Bronchial epithelial cell (primary cell): Measurements from ENCODE around the gene WEE1. TPM values are rescaled to one million over a fixed set of nuclear protein-coding genes. Genes with fewer than 3 reads are reported as not detected.
"Not testable (repeated sequence)": the region's sequence is repeated elsewhere in the genome, so short reads cannot be mapped to it uniquely, and the experiment has no call there.

ENCODE experiments used
- DNase-seq: peaks from one replicate; pipeline ENCODE4 v3.0.0-alpha.2; 2010; ENCODE audit warnings: low read depth
- FAIRE-seq: peaks from 2 replicates; lab custom pipeline; 2011; peaks lifted over from hg19 to GRCh38; lab: Jason Lieb, UNC
- H3K27me3 ChIP-seq: 2 replicates; pipeline ENCODE4 v1.5.1; 2011; ENCODE audit warnings: low read length; ENCODE audit not compliant: control insufficient read depth, insufficient read depth
- H3K36me3 ChIP-seq: 2 replicates; pipeline ENCODE4 v1.5.1; 2011; ENCODE audit warnings: low read length; ENCODE audit not compliant: control insufficient read depth, insufficient read depth
- H3K4me3 ChIP-seq: 2 replicates; pipeline ENCODE4 v1.5.1; 2011; ENCODE audit warnings: mild to moderate bottlenecking, low read depth, low read length, control low read depth
- CTCF ChIP-seq: IDR thresholded peaks from 2 replicates; pipeline ENCODE4 v1.5.1; 2011; ENCODE audit warnings: mild to moderate bottlenecking, moderate library complexity, low read length, control low read depth, inconsistent platforms; ENCODE audit not compliant: insufficient read depth, severe bottlenecking
- total RNA-seq: library from RNA; depleted of rRNA; stranded (reverse); fragments of >200 nt; gene quantifications from 2 replicates; pipeline ENCODE4 v1.2.1, GENCODE V29; 2014

The WEE1 gene
- total RNA-seq, 1 donor from 2014 or later: 15.8 TPM

- no peak for FAIRE-seq
- no peak for TF ChIP-seq CTCF
- H3K4me3 ChIP-seq: no peak overlapping the region
Observed at GRCh38 chr11:9596926-9597464, 23.5 kb downstream of the WEE1 start.

GRCh38 chr11:9600166-9600565, 26.7 kb downstream of the WEE1 start:
- H3K4me3 ChIP-seq: no peak overlapping the region
- H3K36me3 ChIP-seq: no peaks in the 10 kb centered on the region
- no peak for DNase-seq
- no peak for TF ChIP-seq CTCF
- no peaks in the 10 kb centered on the region for H3K27me3 ChIP-seq
- FAIRE-seq: no peak

More at GRCh38 chr11:9596926-9597464, 23.5 kb downstream of the WEE1 start:
- DNase-seq: no peak
- Histone ChIP-seq H3K27me3 (no peaks in the 10 kb centered on the region), H3K36me3 (no peaks in the 10 kb centered on the region)

- FAIRE-seq: no peak
- TF ChIP-seq CTCF: no peak
- no peaks in the 10 kb centered on the region for H3K27me3 ChIP-seq
- no peak overlapping the region for H3K4me3 ChIP-seq
- no peaks in the 10 kb centered on the region for H3K36me3 ChIP-seq
- DNase-seq: peak; percentile 97
Observed at GRCh38 chr11:9600644-9601036, 27.2 kb downstream of the WEE1 start.

- H3K36me3 ChIP-seq: no peaks in the 10 kb centered on the region
- peak; percentile 48 for DNase-seq
- no peak for TF ChIP-seq CTCF
- H3K27me3 ChIP-seq: no peaks in the 10 kb centered on the region
- no peak for FAIRE-seq
- H3K4me3 ChIP-seq: no peak overlapping the region
Observed at GRCh38 chr11:9601037-9601875, 27.8 kb downstream of the WEE1 start.

- no peak for TF ChIP-seq CTCF
- no peak for FAIRE-seq
- no peak for DNase-seq
Observed at GRCh38 chr11:9601876-9602199, 28.4 kb downstream of the WEE1 start.

GRCh38 chr11:9603214-9603613, 29.7 kb downstream of the WEE1 start:
- not testable (repeated sequence) for DNase-seq, FAIRE-seq

More at GRCh38 chr11:9601876-9602199, 28.4 kb downstream of the WEE1 start:
- Histone ChIP-seq H3K4me3 (no peak overlapping the region), H3K27me3 (no peaks in the 10 kb centered on the region), H3K36me3 (no peaks in the 10 kb centered on the region)

More at GRCh38 chr11:9603214-9603613, 29.7 kb downstream of the WEE1 start:
- H3K4me3 ChIP-seq, H3K36me3 ChIP-seq, H3K27me3 ChIP-seq: not testable (repeated sequence)
